Neuronal stem cell (in vitro differentiated cells): ENCODE data around the gene ISYNA1.

Experiments
- DNase-seq: peaks from one replicate; pipeline ENCODE4 v3.0.0-alpha.2; 2013; ENCODE audit warnings: low spot score
- H2AFZ ChIP-seq: one replicate; pipeline ENCODE4 v1.6.1; 2013; ENCODE audit warnings: mild to moderate bottlenecking, low read length, inconsistent platforms
- H2AK5ac ChIP-seq: 2 replicates; pipeline ENCODE4 v1.6.1; 2013; ENCODE audit warnings: low read depth, mild to moderate bottlenecking, inconsistent platforms, low read length, moderate library complexity, mixed read lengths
- H2BK120ac ChIP-seq: 2 replicates; pipeline ENCODE4 v1.6.1; 2013; ENCODE audit warnings: low read depth, mild to moderate bottlenecking, inconsistent platforms, low read length, moderate library complexity, mixed read lengths
- H2BK12ac ChIP-seq: one replicate; pipeline ENCODE4 v1.6.1; 2013; ENCODE audit warnings: low read length, inconsistent platforms
- H2BK15ac ChIP-seq: 2 replicates; pipeline ENCODE4 v1.6.1; 2013; ENCODE audit warnings: mild to moderate bottlenecking, low read length, inconsistent platforms, mixed read lengths
- H2BK5ac ChIP-seq: one replicate; pipeline ENCODE4 v1.6.1; 2013; ENCODE audit warnings: inconsistent platforms, mild to moderate bottlenecking, low read length, moderate library complexity
- H3K14ac ChIP-seq: one replicate; pipeline ENCODE4 v1.6.1; 2013; ENCODE audit warnings: low read length, inconsistent platforms
- H3K18ac ChIP-seq: 2 replicates; pipeline ENCODE4 v1.6.1; 2013; ENCODE audit warnings: low read length, inconsistent platforms
- H3K23ac ChIP-seq: 2 replicates; pipeline ENCODE4 v1.6.1; 2013; ENCODE audit warnings: low read depth, mild to moderate bottlenecking, mixed read lengths, low read length, inconsistent platforms; ENCODE audit not compliant: poor library complexity
- H3K27ac ChIP-seq: replicated peaks from 3 replicates; pipeline ENCODE4 v1.5.1; 2013; ENCODE audit warnings: low read length, inconsistent platforms
- H3K27me3 ChIP-seq, 3 experiments: 2 replicates each; pipeline ENCODE4 v1.6.1; 2013; ENCODE audit warnings: low read length in 3 of 3, mild to moderate bottlenecking in 2 of 3, inconsistent platforms in 1 of 3, low read depth in 1 of 3, mixed read lengths in 1 of 3, moderate library complexity in 1 of 3; ENCODE audit not compliant: control insufficient read depth in 3 of 3, insufficient read depth in 3 of 3
- H3K36me3 ChIP-seq, 2 donors: replicated peaks in 1 of 2; 2 replicates each; pipeline ENCODE4 v1.6.1; 2013; ENCODE audit warnings: low read length in 2 of 2; ENCODE audit not compliant: control insufficient read depth in 2 of 2, insufficient read depth in 2 of 2
- H3K4ac ChIP-seq: 2 replicates; pipeline ENCODE4 v1.6.1; 2013; ENCODE audit warnings: inconsistent platforms, mild to moderate bottlenecking, low read length, moderate library complexity
- H3K4me1 ChIP-seq, 2 donors: 1 replicate in 1 of 2; 2 replicates in 1 of 2; pipeline ENCODE4 v1.6.1; 2013; ENCODE audit warnings: low read length in 2 of 2, low read depth in 1 of 2; ENCODE audit not compliant: control insufficient read depth in 2 of 2, insufficient read depth in 1 of 2
- H3K4me2 ChIP-seq: one replicate; pipeline ENCODE4 v1.6.1; 2013; ENCODE audit warnings: mild to moderate bottlenecking, low read length, inconsistent platforms; ENCODE audit not compliant: insufficient read depth, poor library complexity, severe bottlenecking
- H3K4me3 ChIP-seq, 2 donors: 2 replicates each; pipeline ENCODE4 v1.5.1; 2013; ENCODE audit warnings: low read length in 2 of 2, mild to moderate bottlenecking in 2 of 2, inconsistent platforms in 1 of 2, moderate library complexity in 1 of 2
- H3K79me1 ChIP-seq: one replicate; pipeline ENCODE4 v1.6.1; 2013; ENCODE audit warnings: low read depth, mild to moderate bottlenecking, inconsistent platforms, low read length, moderate library complexity
- H3K9ac ChIP-seq: one replicate; pipeline ENCODE4 v1.6.1; 2013; ENCODE audit warnings: mild to moderate bottlenecking, low read depth, low read length, inconsistent platforms; ENCODE audit not compliant: poor library complexity
- H3K9me3 ChIP-seq, 2 donors: replicated peaks in 1 of 2; 2 replicates each; pipeline versions ENCODE3 to v1.6.1; 2013; ENCODE audit warnings: low read length in 2 of 2, mild to moderate bottlenecking in 2 of 2, inconsistent platforms in 1 of 2, low read depth in 1 of 2, mixed read lengths in 1 of 2, moderate library complexity in 1 of 2; ENCODE audit not compliant: control insufficient read depth in 2 of 2, insufficient read depth in 1 of 2
- H4K8ac ChIP-seq: one replicate; pipeline ENCODE4 v1.6.1; 2013; ENCODE audit warnings: low read depth, mild to moderate bottlenecking, inconsistent platforms, low read length, moderate library complexity
- H4K91ac ChIP-seq: one replicate; pipeline ENCODE4 v1.6.1; 2013; ENCODE audit warnings: low read length, low read depth, mild to moderate bottlenecking, inconsistent platforms; ENCODE audit not compliant: poor library complexity
- WGBS, 2 donors: extraction: QIAGEN DNeasy Blood & Tissue Kit; methylation state at CpG; one replicate each; pipeline ENCODE4 v1.1.7; 2013; ENCODE audit warnings: missing lambda C conversion rate in 2 of 2, mixed read lengths in 1 of 2; ENCODE audit not compliant: insufficient read length in 2 of 2, insufficient replicate concordance in 1 of 2; ENCODE audit errors: extremely low coverage in 2 of 2; 5-methylcytosine and 5-hydroxymethylcytosine counted together

ISYNA1 gene

DNA sequence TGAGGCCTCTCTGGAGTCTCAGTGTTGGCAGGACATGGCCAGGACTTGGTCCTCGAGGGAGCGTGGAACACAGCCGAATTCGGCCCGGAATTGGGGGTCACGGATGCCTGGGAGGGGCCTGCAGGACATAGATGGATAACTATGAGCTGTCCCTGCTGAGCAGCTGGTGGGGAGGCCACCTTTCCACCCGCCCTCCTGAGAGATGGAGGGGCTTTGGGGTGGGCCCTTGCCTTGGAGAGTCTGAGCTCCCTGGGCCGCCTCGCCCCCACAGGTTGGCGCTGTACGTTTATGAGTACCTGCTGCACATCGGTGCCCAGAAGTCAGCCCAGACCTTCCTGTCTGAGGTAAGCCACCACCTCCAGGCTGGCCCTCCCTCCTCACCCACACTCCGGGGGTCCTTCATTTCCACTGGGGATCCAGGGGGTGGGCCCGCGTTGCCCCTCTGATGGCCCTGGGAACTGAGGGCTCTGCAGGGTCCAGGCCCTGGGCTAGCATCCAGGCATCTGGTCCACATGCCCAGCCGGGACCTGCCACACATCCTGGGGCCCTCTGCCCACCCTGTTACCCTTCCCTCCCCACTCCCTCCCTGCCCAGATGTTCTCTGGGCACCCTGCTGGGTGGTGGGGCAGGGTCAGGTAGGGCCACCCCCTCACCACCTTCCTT lies 10.7 kb downstream of the ISYNA1 start:
- peaks cover 0 to 35% of the 10 kb centered on the region in 2 donors for H3K36me3 ChIP-seq
- H3K4me2 ChIP-seq, result no peak overlapping the region
- H3K27me3 ChIP-seq, result no peaks in the 10 kb centered on the region
- peak overlapping the region; percentile 95 for H2AK5ac ChIP-seq
- H4K8ac ChIP-seq, result no peak overlapping the region
- H3K23ac ChIP-seq, result no peak overlapping the region
- H2BK12ac ChIP-seq, result peak overlapping the region; percentile 73
- H4K91ac ChIP-seq, result no peak overlapping the region
- H3K4ac ChIP-seq, result peak overlapping the region; percentile 84
- H3K18ac ChIP-seq, result peak overlapping the region; percentile 77
- WGBS, 2 donors, result no CpG with 5 or more reads among the region's 16 CpGs
- H3K27ac ChIP-seq, result no peak overlapping the region
- H2BK15ac ChIP-seq, result peak overlapping the region; percentile 85
- peak overlapping the region; percentile 87 for H2BK5ac ChIP-seq
- no peak overlapping the region for H2AFZ ChIP-seq
- no peak overlapping the region for H2BK120ac ChIP-seq
- no peaks in the 10 kb centered on the region for H3K9me3 ChIP-seq
- DNase-seq, result no peak
- H3K9ac ChIP-seq, result no peak overlapping the region
- H3K79me1 ChIP-seq, result peaks cover 13% of the 10 kb centered on the region
- no peak overlapping the region for H3K4me3 ChIP-seq
- H3K14ac ChIP-seq, result peak overlapping the region; percentile 21
- peaks cover 41 to 64% of the 10 kb centered on the region in 2 donors for H3K4me1 ChIP-seq

DNA sequence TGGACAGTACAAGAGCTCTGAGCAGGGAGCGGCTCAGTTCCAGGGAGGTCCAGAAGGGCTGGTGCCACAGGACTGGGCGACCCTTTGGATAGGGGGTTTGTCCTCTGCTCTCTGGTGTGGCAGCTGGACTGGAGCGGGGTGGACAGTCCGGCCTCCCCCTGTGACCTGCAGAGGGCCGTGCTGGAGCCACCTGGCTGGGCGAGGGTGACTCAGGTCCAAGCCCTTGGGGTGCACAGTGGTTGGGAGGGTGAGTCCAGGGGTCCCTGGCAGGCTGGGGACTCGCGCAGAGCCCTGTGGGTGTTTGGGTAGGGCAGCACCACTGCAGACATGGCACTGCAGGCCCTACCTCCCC lies 11.5 kb downstream of the ISYNA1 start:
- Histone ChIP-seq H4K91ac (no peak overlapping the region), H3K23ac (peak overlapping the region; percentile 91), H3K4ac (no peak overlapping the region), H3K4me3 (no peak overlapping the region), H2AFZ (no peak overlapping the region), H3K79me1 (peaks cover 13% of the 10 kb centered on the region), H2AK5ac (peak overlapping the region; percentile 95), H3K4me1 (peaks cover 34 to 63% of the 10 kb centered on the region in 2 donors), H3K36me3 (peaks cover 0 to 30% of the 10 kb centered on the region in 2 donors), H3K9ac (no peak overlapping the region), H4K8ac (no peak overlapping the region), H2BK12ac (peak overlapping the region; percentile 94), H3K14ac (peak overlapping the region; percentile 2), H3K27ac (no peak overlapping the region), H2BK120ac (no peak overlapping the region), H3K27me3 (no peaks in the 10 kb centered on the region), H2BK5ac (no peak overlapping the region), H3K4me2 (no peak overlapping the region), H2BK15ac (no peak overlapping the region), H3K9me3 (no peaks in the 10 kb centered on the region), H3K18ac (peak overlapping the region; percentile 80)
- no peak for DNase-seq
- no CpG with 5 or more reads among the region's 8 CpGs for WGBS, 2 donors

DNA sequence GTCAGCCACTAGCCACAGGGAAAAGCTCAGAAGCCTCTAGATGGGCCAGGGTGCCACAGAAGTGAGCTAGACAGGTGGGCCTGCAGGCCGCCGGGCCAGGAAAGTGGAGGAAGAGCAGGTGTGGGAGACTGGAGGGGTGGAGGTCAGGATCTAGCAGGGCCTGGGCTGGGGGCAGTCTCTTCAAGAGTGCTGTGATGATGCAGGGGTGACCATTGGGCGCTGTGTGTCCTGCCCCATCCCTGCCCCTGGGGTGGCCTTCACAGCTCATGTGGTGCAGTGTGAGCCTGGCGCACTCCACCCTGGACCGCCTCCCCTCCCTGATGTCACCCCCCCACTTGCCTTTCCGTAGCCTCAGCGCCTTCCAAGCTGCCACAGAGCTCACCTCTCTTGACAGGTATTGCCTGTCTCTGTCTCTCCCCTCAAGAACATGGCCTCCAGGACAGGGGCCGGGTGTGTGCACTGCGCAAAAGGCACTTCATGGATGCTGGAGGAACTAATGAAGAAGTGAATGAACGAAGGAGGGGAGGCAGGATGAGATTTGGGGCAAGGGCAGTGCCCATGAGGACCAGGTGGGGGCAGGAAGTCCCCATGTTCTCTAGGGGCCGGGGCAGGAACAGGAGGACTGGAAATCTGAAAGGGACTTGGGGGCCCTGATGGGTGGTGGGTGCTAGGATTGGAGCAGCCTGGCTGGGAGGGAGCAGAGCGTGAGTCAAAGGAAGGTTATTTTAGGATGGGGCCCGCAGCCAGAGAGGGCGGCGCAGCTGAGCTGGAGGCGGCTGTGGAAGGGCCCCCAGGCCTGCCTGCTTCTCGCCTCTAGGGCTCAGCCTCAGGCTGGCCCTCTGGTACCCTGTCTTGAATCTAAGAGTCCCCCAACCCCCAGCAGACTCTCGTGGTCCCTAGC lies 12.2 kb downstream of the ISYNA1 start:
- Histone ChIP-seq H2AFZ (no peak overlapping the region), H3K4me2 (no peak overlapping the region), H3K79me1 (peaks cover 13% of the 10 kb centered on the region), H3K4me3 (no peak overlapping the region), H2BK120ac (peak overlapping the region; percentile 50), H3K4me1 (peaks cover 34 to 67% of the 10 kb centered on the region in 2 donors), H2BK15ac (peak overlapping the region; percentile 69), H2BK5ac (no peak overlapping the region), H4K8ac (no peak overlapping the region), H3K23ac (peak overlapping the region; percentile 73), H3K4ac (no peak overlapping the region), H3K9ac (no peak overlapping the region), H2BK12ac (peak overlapping the region; percentile 97), H3K9me3 (no peaks in the 10 kb centered on the region), H2AK5ac (peak overlapping the region; percentile 96), H3K27me3 (no peaks in the 10 kb centered on the region), H4K91ac (no peak overlapping the region), H3K27ac (no peak overlapping the region), H3K18ac (peak overlapping the region; percentile 53), H3K14ac (no peak overlapping the region), H3K36me3 (peaks cover 0 to 28% of the 10 kb centered on the region in 2 donors)
- DNase-seq, result no peak
- WGBS, 2 donors, result no CpG with 5 or more reads among the region's 18 CpGs
